GM12875 (cell line): Measurements from ENCODE around the gene EXOC2.

ENCODE experiments used
- H3K4me3 ChIP-seq: one replicate; pipeline ENCODE4 v1.5.1; 2011; ENCODE audit warnings: low read depth, low read length, control low read depth
- CTCF ChIP-seq: IDR thresholded peaks from 2 replicates; pipeline ENCODE4 v1.5.1; 2011; ENCODE audit warnings: low read depth, mild to moderate bottlenecking, control low read depth, inconsistent platforms, low read length, moderate library complexity, borderline replicate concordance; ENCODE audit not compliant: insufficient read depth

EXOC2 gene

GRCh38 chr6:708237-708598 lies 15.3 kb upstream of the EXOC2 start:
- TF ChIP-seq CTCF: no peak
- H3K4me3 ChIP-seq: no peak overlapping the region

GRCh38 chr6:707576-708236 lies 14.8 kb upstream of the EXOC2 start:
- TF ChIP-seq CTCF: no peak

GRCh38 chr6:706819-707381 lies 14.0 kb upstream of the EXOC2 start:
- no peak for TF ChIP-seq CTCF
- no peak overlapping the region for H3K4me3 ChIP-seq

More at GRCh38 chr6:707576-708236, 14.8 kb upstream of the EXOC2 start:
- no peak overlapping the region for H3K4me3 ChIP-seq

GRCh38 chr6:706146-706545 lies 13.2 kb upstream of the EXOC2 start:
- no peak overlapping the region for H3K4me3 ChIP-seq
- no peak for TF ChIP-seq CTCF

DNA sequence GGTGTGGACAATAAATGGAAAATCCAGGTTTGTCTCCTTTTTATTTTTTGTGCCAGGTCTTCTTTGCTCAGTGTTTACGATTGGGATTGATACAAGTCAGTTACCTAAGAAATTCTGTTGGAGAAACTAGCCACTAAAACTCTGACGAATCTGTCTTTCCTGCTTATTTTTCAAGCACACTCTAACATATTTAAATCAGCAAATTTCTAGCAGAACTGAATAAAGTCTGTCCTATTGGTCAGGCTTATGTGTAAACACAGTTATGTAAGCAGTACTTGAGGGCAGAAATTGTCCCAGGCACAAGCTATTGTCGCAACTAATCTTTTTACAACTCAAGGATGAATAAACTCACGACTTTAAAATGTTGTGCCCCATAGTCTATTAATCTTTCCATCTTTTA lies 12.1 kb upstream of the EXOC2 start:
- no peak overlapping the region for H3K4me3 ChIP-seq
- no peak for TF ChIP-seq CTCF

- TF ChIP-seq CTCF: no peak
- H3K4me3 ChIP-seq: no peak overlapping the region
Observed at GRCh38 chr6:704046-704445, 11.1 kb upstream of the EXOC2 start.

DNA sequence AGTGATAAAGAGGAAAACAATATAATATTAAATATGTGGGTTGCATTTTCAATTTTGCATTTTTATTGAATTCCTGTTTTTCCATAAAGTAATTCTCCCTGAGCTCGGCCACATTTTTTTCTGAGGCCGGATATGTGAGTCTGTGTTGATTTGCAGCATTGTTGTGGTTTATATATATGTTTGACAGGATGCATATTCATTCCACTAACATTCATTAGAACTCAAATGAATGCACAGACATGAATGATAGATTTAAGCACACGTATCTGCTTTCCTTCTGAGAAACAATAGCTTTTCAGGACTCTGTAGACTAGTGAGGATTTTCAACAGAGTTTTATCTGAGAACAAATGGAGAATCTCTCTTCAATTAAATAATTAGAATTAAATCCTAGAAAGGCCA lies 10.6 kb upstream of the EXOC2 start:
- TF ChIP-seq CTCF: no peak
- no peak overlapping the region for H3K4me3 ChIP-seq
